HK-2 (cell line): ENCODE data around the gene HLA-E.
"Not testable (repeated sequence)": the region's sequence is repeated elsewhere in the genome, so short reads cannot be mapped to it uniquely, and the experiment has no call there.

Source experiments
- DNase-seq: peaks from one replicate; pipeline ENCODE4 v3.0.0-alpha.2; 2018; ENCODE audit not compliant: unreplicated experiment

Gene HLA-E

GRCh38 chr6:30489081-30490025, at the start of gene HLA-E:
HLA-E (plus strand) TSS chr6:30489509; CDS start chr6:30489532, 23 bp downstream.
- DNase-seq: peak; percentile 89

- DNase-seq: no peak
Observed at GRCh38 chr6:30441171-30441570, 48.1 kb upstream of the HLA-E start.

DNA sequence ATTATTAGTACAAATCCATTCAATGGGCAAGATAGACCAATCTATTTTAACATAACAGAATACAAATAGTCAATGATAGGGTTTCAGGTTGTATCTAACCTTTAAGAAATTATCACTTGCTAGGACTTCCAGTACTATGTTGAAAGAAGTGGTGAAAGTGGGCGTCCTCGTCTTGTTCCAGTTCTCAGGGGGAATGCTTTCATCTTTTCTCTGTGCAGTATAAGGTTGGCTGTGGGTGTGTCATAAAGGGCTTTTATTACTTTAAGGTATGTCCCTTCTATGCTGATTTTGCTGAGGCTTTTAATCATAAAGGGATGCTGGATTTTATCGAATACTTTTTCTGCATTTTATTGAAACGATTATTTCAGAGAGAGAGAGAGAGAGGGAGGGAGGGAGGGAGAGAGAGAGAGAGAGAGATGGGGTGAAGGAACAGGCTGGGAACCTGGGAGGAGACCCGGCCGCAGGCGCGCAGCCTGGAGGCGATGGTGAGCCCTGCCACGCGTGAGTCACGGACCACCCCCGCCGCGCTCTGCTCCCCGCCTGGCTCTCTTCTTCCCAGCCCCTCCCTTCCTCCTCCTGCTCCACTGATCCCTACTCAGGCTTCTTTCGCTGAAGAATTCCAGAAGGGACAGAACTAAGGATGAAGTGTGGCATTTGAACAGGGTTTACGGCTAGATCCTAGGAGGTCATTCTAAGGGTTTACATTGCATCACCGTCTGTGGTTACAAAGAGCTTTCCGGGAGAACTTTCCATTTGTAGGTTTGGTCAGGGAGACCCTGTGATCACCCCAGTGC, 45.5 kb upstream of the HLA-E start:
- DNase-seq: no peak

DNA sequence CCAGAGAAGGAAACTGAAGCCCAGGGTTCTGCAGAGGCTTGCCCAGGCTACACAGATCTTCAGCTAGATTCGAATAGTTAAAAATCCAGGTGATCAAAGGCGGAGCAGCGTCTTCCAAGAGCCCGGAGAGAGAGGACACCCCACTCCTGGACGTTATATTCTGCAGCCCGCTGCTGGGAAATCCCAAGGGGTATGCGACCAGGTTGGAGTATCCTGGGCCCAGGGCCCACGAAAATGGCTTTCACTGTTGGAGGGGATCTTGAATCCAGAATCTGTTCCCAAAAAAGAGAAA, 44.9 kb upstream of the HLA-E start:
- no peak for DNase-seq

DNA sequence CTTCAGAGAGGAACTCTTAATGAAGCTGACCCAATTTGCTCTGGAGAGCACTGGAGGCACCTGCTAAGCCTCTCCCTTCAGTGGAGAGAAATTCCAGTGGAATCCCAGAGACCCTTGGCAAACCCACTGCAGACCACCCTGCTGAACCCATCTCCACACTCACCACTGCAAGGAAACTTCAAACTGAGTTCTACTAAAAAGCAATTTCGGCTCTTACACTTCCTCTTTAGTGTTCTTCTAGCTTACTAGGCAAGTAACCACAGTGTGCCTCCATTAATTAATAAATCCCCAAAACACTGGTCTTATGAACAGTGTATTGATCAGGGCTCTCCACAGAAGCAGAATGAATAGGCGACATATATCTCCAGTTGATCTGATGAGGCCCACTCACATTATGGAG, 43.0 kb upstream of the HLA-E start:
- DNase-seq: no peak

GRCh38 chr6:30447237-30447636, 42.1 kb upstream of the HLA-E start:
- no peak for DNase-seq

- DNase-seq: no peak
Observed at GRCh38 chr6:30450548-30450908, 38.8 kb upstream of the HLA-E start.

GRCh38 chr6:30450909-30451841, 38.1 kb upstream of the HLA-E start:
- DNase-seq: peak; percentile 54

- no peak for DNase-seq
Observed at GRCh38 chr6:30452736-30453507, 36.4 kb upstream of the HLA-E start.

DNA sequence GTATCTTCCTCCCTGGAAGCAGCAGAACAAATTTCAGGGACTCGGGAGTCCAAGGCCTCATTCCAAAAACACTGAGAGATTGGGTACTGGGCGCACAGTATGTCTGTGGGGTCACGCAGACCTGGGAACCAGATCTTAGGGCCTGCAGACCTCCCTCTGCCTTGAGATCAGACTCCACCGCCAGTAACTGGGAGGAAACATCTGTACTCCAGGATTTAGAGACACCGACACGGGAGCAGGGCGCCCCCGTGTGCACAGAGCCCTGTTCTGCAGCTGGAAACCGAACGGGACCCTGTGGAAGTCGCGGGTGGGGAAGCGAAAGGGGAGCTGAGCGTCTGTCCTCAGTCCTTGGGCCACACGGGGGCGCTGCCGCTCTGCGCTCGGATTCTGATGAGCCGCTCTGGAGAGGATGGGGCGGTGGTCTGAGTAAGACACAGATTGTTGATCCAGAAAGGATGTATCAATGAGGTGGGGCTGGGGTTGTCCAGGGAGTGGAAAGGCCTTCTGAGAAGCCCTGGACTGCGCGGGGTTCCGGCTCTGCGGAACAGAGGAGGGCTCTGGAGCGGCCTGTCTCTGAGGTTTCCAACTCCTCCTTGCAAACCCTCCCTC, 35.7 kb upstream of the HLA-E start:
- DNase-seq: peak; percentile 75

DNA sequence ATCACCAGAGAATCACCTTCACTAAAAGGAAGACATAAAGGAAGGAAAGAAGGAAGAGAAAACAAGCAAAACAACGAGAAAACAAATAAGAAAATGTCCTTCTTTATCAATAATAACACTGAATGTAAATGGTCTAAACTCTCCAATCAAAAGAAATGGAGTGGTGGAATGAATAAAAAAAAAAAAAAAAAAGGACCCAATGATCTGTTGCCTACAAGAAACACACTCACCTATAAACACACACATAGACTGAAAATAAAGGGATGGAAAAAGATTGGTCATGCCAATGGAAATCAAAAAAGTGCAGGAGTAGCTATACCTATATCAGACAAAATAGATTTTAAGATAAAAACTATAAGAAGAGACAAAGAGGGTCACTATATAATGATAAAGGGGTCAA, 30.2 kb upstream of the HLA-E start:
- DNase-seq: no peak

- DNase-seq: no peak
Observed at GRCh38 chr6:30461055-30461454, 28.3 kb upstream of the HLA-E start.

- no peak for DNase-seq
Observed at GRCh38 chr6:30462482-30462881, 26.8 kb upstream of the HLA-E start.

DNA sequence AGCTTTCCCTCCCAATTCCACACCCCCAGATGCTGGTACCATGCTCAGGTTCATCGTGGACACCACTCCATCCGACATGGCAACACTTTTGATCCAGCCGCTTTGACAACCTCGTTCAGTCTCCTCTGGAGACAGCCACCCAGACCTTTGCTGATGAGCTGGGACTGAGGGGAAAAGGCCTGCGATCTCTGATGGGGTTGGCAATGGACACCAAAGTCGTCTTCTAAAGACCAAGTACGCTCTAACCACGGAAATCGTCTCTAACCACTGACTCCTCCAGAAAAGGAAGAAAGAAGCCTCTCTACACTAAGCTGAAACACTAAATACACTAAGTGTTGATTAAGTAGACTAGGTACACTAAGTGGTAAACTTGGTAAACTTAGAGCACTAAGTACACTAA, 26.1 kb upstream of the HLA-E start:
- DNase-seq: no peak

DNA sequence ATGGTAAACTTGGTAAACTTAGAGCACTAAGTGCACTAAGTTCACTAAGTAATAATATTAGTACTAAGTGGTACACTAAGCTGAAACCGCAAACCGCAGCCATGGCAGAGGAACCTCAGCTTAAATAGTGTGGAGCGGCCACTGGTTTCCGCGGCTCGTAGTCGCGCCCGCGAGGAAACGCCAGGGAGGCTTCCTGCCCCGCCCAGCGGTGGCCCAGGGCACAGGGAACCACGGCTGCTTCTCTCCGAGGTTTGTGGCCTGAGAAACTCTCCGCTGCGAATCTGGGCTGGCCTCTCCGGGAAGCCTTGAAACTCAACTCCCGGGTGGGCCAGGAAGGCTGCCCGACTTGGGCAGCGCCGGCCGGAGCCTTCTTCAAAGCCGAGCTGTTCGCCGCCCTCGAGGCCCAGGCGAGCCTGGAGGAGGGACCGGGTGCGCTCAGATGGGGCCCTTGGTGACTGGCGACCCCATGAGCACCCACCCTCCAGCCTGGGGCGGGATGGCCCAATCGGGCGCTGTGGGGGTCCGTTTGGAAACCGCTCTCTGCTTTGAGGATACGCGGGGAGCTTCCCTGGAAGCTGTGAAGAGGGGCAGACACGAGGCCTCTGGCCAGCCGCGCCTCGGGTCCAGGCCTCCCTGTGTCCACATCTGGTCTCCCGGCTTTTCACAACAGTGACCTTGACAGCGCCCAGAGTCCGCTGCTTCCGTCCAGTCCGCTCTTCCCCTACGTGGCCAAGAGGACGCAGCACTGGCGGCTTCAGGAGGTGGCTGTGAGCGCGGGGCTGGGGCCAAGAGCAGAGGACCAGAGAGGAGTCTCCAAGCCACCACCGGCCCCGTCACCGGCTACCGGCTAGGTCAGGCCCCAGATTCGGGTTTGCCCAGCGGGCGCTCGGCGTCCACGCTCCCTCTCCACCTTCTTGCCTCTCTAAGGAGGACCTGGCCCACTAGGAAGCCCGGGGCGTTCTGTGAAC, 25.4 kb upstream of the HLA-E start:
- peak; percentile 54 for DNase-seq

DNA sequence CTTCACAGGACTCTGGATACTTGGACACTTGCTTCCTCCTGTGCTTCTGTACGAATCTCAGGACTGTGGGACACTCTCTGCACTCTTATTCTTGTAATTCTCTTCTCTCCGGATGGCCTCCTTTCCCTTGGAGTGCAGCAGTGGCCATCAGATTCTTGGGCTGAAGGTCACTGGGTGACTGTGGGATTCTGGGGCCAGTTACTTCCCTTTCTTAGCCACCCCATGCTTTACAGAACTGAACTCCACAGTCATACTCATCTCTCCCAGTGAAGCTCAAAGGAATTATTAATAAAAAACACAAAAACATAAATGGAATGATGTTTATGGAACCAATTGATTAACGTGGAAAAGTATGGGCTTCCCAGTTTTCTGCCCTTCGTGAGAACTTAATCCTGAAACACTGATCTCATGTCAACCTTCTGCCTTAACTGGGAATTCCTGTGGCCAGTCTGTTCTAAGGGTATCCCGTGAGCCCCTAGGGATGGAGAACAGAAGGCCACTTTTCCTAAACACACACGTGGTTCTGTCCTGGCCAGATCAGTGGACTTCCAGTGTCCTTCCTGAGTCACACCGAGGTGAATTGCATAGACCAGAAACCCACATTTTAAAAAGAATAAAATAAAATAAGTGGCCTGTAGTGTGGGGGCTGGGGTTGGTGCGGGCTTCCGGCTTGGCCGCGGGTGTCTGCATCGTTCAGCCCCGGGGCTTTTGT, 23.6 kb upstream of the HLA-E start:
- no peak for DNase-seq

- no peak for DNase-seq
Observed at GRCh38 chr6:30470968-30471367, 18.3 kb upstream of the HLA-E start.

DNA sequence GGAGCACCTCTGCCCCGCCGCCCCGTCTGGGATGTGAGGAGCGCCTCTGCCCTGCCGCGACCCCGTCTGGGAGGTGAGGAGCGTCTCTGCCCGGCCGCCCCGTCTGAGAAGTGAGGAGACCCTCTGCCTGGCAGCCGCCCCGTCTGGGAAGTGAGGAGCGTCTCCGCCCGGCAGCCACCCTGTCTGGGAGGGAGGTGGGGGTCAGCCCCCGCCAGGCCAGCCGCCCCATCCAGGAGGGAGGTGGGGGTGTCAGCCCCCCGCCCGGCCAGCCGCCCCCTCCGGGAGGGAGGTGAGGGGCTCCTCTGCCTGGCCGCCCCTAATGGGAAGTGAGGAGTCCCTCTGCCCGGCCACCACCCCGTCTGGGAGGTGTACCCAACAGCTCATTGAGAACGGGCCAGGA, 14.2 kb upstream of the HLA-E start:
- not testable (repeated sequence) for DNase-seq
